Testis (tissue), 2 donors: ENCODE data around the gene B3GLCT.

Source experiments
- CTCF ChIP-seq, 3 experiments: fragments of 450-650 bp in 2 of 3; fragments of 200-600 bp in 1 of 3; sonication (generic) in 1 of 3; IDR thresholded peaks; one replicate each; pipeline ENCODE4 v1.5.1; 2016 to 2019; ENCODE audit warnings: antibody characterized with exemption in 3 of 3, mild to moderate bottlenecking in 2 of 3, moderate library complexity in 1 of 3
- POLR2A ChIP-seq: fragments of 450-650 bp; IDR thresholded peaks from one replicate; pipeline ENCODE4 v1.6.1; 2017; ENCODE audit warnings: antibody characterized with exemption, mild to moderate bottlenecking, moderate library complexity

GRCh38 chr13:31227063-31227462 lies 27.3 kb downstream of the B3GLCT start:
- TF ChIP-seq CTCF (IDR thresholded peaks at IDR 0.05) (no peak), POLR2A (no peak)
